ENCODE measurements around the gene TCF4.

TCF4 gene

GRCh38 chr18:55220523-55220922 is 367.5 kb downstream of the TCF4 start:
- no peak for DNase-seq

- DNase-seq, result no peak
Measured at GRCh38 chr18:55219823-55220222, 368.2 kb downstream of the TCF4 start.

- DNase-seq, result no peak
Measured at GRCh38 chr18:55219059-55219458, 368.9 kb downstream of the TCF4 start.

GRCh38 chr18:55214969-55215368 is 373.0 kb downstream of the TCF4 start:
- DNase-seq, result no peak

- DNase-seq, result no peak
Measured at GRCh38 chr18:55214534-55214933, 373.5 kb downstream of the TCF4 start.

GRCh38 chr18:55213586-55213985 is 374.4 kb downstream of the TCF4 start:
- DNase-seq, result no peak

- no peak for DNase-seq
Measured at GRCh38 chr18:55206927-55207326, 381.1 kb downstream of the TCF4 start.

- DNase-seq, result no peak
Measured at GRCh38 chr18:55202232-55202917, 385.6 kb downstream of the TCF4 start.

GRCh38 chr18:55199291-55199963 is 388.6 kb downstream of the TCF4 start:
- no peak for DNase-seq

- no peak for DNase-seq
Measured at GRCh38 chr18:55195863-55196262, 392.1 kb downstream of the TCF4 start.

GRCh38 chr18:55189972-55190371 is 398.0 kb downstream of the TCF4 start:
- DNase-seq, result no peak

GRCh38 chr18:55186588-55186987 is 401.4 kb downstream of the TCF4 start:
- DNase-seq, result no peak

GRCh38 chr18:55185391-55185790 is 402.6 kb downstream of the TCF4 start:
- DNase-seq, result no peak

GRCh38 chr18:55179835-55180234 is 408.2 kb downstream of the TCF4 start:
- DNase-seq, result no peak

GRCh38 chr18:55179425-55179824 is 408.6 kb downstream of the TCF4 start:
- DNase-seq, result no peak

GRCh38 chr18:55173291-55173690 is 414.7 kb downstream of the TCF4 start:
- DNase-seq, result no peak
